ENCODE results near the gene ZFP36L1.

GRCh38 chr14:68816183-68816942, 23.5 kb upstream of the ZFP36L1 start:
- TF ChIP-seq MAX (IDR thresholded peaks at IDR 0.05; ENCODE audit: insufficient read depth, insufficient read length) (peak; percentile 56), CTCF (IDR thresholded peaks at IDR 0.05; ENCODE audit: extremely low read depth in 1 of 2, insufficient read depth in 1 of 2, low read depth in 1 of 2, low read length in 2 of 2) (peak; percentile 95), EZH2 (IDR thresholded peaks at IDR 0.05; ENCODE audit: borderline replicate concordance, low read depth, low read length, severe bottlenecking) (no peak), POLR2A (IDR thresholded peaks at IDR 0.05; ENCODE audit: low read depth, low read length) (peak; percentile 46), POLR2AphosphoS5 (IDR thresholded peaks at IDR 0.05; ENCODE audit: insufficient read depth, low read depth, low read length) (peak; percentile 78), JUN (IDR thresholded peaks at IDR 0.05; ENCODE audit: borderline replicate concordance, insufficient read depth, insufficient read length, low read depth) (no peak), GATA2 (IDR thresholded peaks at IDR 0.05; ENCODE audit: insufficient read depth, insufficient read length, low read depth, low read length) (no peak), MYC (IDR thresholded peaks at IDR 0.05; ENCODE audit: low read depth, low read length) (peak; percentile 47)

Data from endothelial cell of umbilical vein (primary cell).